Astrocyte (in vitro differentiated cells and primary cell): Measurements from ENCODE around the gene CERK. TPM values are rescaled to one million over a fixed set of nuclear protein-coding genes. Genes with fewer than 3 reads are reported as not detected.
A peak's percentile ranks its signal among the peaks of the same experiment; 100 is the strongest.

Experiments
- DNase-seq: peaks from one replicate; pipeline ENCODE4 v3.0.0-alpha.2; 2010; ENCODE audit warnings: low read depth
- FAIRE-seq: peaks from 2 replicates; lab custom pipeline; 2011; peaks lifted over from hg19 to GRCh38; lab: Jason Lieb, UNC
- H2AFZ ChIP-seq: 2 replicates; pipeline ENCODE4 v1.6.0; 2012; ENCODE audit warnings: low read depth, low read length, inconsistent platforms
- H3K27ac ChIP-seq: 2 replicates; pipeline ENCODE4 v1.5.1; 2011; ENCODE audit warnings: low read depth, low read length, inconsistent platforms
- H3K27me3 ChIP-seq: 2 replicates; pipeline ENCODE4 v1.6.0; 2011; ENCODE audit warnings: low read length, inconsistent platforms; ENCODE audit not compliant: insufficient read depth
- H3K36me3 ChIP-seq: 2 replicates; pipeline ENCODE4 v1.5.1; 2011; ENCODE audit warnings: low read length, inconsistent platforms; ENCODE audit not compliant: insufficient read depth
- H3K4me1 ChIP-seq: 2 replicates; pipeline ENCODE4 v1.5.1; 2011; ENCODE audit warnings: low read length, inconsistent platforms; ENCODE audit not compliant: insufficient read depth
- H3K4me2 ChIP-seq: 2 replicates; pipeline ENCODE4 v1.6.0; 2012; ENCODE audit warnings: low read length, inconsistent platforms
- H3K4me3 ChIP-seq: 2 replicates; pipeline ENCODE4 v1.5.1; 2011; ENCODE audit warnings: low read depth, mild to moderate bottlenecking, low read length, inconsistent platforms; ENCODE audit not compliant: insufficient read depth
- H3K79me2 ChIP-seq: 2 replicates; pipeline ENCODE4 v1.6.0; 2012; ENCODE audit warnings: mild to moderate bottlenecking, low read length, inconsistent platforms; ENCODE audit not compliant: insufficient read depth
- H3K9ac ChIP-seq: 2 replicates; pipeline ENCODE4 v1.6.0; 2012; ENCODE audit warnings: mild to moderate bottlenecking, low read length, inconsistent platforms
- H3K9me3 ChIP-seq: 2 replicates; pipeline ENCODE4 v1.5.1; 2012; ENCODE audit warnings: low read depth, mild to moderate bottlenecking, low read length, inconsistent platforms; ENCODE audit not compliant: insufficient read depth
- H4K20me1 ChIP-seq: 2 replicates; pipeline ENCODE4 v1.6.0; 2012; ENCODE audit warnings: low read length, inconsistent platforms; ENCODE audit not compliant: insufficient read depth
- H3K27ac Mint-ChIP-seq: one replicate; pipeline ENCODE4 v1.8.0; 2021; ENCODE audit warnings: mild to moderate bottlenecking, mixed read lengths; ENCODE audit not compliant: unreplicated experiment
- H3K27me3 Mint-ChIP-seq: one replicate; pipeline ENCODE4 v1.8.0; 2021; ENCODE audit warnings: low read depth, mixed read lengths; ENCODE audit not compliant: unreplicated experiment
- H3K36me3 Mint-ChIP-seq: one replicate; pipeline ENCODE4 v1.8.0; 2021; ENCODE audit warnings: low read depth, mixed read lengths; ENCODE audit not compliant: unreplicated experiment
- H3K4me1 Mint-ChIP-seq: one replicate; pipeline ENCODE4 v1.8.0; 2021; ENCODE audit warnings: low read depth, mixed read lengths; ENCODE audit not compliant: unreplicated experiment
- H3K4me3 Mint-ChIP-seq: one replicate; pipeline ENCODE4 v1.8.0; 2021; ENCODE audit warnings: mild to moderate bottlenecking, moderate library complexity, mixed read lengths; ENCODE audit not compliant: unreplicated experiment
- H3K9me3 Mint-ChIP-seq: one replicate; pipeline ENCODE4 v1.8.0; 2021; ENCODE audit warnings: mild to moderate bottlenecking, mixed read lengths; ENCODE audit not compliant: unreplicated experiment
- EZH2 ChIP-seq: IDR thresholded peaks from 2 replicates; pipeline ENCODE4 v1.6.1; 2012; ENCODE audit warnings: mild to moderate bottlenecking, low read length, inconsistent platforms; ENCODE audit not compliant: insufficient read depth
- total RNA-seq: library from RNA; stranded (reverse); gene quantifications from 2 replicates; pipeline ENCODE4 v1.2.1, GENCODE V29; 2021
- TF ChIP-seq, protein P1 (sequence below): IDR thresholded peaks from 2 replicates; pipeline ENCODE4 v1.5.1; 2011; ENCODE audit warnings: low read depth, mild to moderate bottlenecking, inconsistent platforms, low read length, moderate library complexity; ENCODE audit not compliant: insufficient read depth

Gene CERK
- total RNA-seq, 1 donor from 2014 or later = 23.2 TPM

DNA sequence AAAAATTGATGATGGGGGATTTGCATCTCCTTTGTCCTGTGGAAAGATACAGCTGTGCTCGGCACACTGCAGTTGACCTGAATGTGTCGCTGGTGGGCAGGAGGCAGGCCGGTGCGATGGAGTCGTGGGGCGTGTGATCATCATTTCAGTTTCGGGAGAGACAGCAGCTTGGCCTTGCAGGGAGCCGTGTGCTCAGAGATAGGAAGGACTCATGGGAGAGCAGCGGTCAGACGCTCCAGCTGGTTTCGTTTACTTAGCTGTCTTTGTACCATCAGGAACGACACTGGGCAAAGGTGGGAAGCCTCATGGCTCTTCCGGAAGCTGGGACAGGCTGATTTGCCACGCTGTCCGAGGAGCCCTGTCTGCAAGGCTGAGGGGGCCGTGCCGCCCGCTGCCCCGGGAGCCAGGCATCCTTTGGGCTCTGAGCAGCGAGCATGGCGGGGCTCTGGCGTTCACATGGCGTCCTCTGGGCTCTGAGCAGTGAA lies 85.2 kb downstream of the CERK start:
- H3K4me3 Mint-ChIP-seq = no peak overlapping the region
- Histone ChIP-seq H3K4me1 (peaks cover 12% of the 10 kb centered on the region), H3K9ac (peak overlapping the region; percentile 13), H3K27me3 (no peaks in the 10 kb centered on the region), H3K4me3 (no peak overlapping the region), H3K36me3 (no peaks in the 10 kb centered on the region), H3K79me2 (no peaks in the 10 kb centered on the region), H3K4me2 (peak overlapping the region; percentile 71), H4K20me1 (peaks cover 65% of the 10 kb centered on the region), H3K27ac (no peak overlapping the region), H3K9me3 (no peaks in the 10 kb centered on the region), H2AFZ (peak overlapping the region; percentile 18)
- no peaks in the 10 kb centered on the region for H3K27me3 Mint-ChIP-seq
- TF ChIP-seq, protein P1, sequence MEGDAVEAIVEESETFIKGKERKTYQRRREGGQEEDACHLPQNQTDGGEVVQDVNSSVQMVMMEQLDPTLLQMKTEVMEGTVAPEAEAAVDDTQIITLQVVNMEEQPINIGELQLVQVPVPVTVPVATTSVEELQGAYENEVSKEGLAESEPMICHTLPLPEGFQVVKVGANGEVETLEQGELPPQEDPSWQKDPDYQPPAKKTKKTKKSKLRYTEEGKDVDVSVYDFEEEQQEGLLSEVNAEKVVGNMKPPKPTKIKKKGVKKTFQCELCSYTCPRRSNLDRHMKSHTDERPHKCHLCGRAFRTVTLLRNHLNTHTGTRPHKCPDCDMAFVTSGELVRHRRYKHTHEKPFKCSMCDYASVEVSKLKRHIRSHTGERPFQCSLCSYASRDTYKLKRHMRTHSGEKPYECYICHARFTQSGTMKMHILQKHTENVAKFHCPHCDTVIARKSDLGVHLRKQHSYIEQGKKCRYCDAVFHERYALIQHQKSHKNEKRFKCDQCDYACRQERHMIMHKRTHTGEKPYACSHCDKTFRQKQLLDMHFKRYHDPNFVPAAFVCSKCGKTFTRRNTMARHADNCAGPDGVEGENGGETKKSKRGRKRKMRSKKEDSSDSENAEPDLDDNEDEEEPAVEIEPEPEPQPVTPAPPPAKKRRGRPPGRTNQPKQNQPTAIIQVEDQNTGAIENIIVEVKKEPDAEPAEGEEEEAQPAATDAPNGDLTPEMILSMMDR = no peak
- no peak for TF ChIP-seq EZH2
- peaks cover 3% of the 10 kb centered on the region for H3K36me3 Mint-ChIP-seq
- no peak overlapping the region for H3K27ac Mint-ChIP-seq
- H3K4me1 Mint-ChIP-seq = peaks cover 3% of the 10 kb centered on the region
- DNase-seq (no peak), FAIRE-seq (no peak)
- H3K9me3 Mint-ChIP-seq = peaks cover 2% of the 10 kb centered on the region

DNA sequence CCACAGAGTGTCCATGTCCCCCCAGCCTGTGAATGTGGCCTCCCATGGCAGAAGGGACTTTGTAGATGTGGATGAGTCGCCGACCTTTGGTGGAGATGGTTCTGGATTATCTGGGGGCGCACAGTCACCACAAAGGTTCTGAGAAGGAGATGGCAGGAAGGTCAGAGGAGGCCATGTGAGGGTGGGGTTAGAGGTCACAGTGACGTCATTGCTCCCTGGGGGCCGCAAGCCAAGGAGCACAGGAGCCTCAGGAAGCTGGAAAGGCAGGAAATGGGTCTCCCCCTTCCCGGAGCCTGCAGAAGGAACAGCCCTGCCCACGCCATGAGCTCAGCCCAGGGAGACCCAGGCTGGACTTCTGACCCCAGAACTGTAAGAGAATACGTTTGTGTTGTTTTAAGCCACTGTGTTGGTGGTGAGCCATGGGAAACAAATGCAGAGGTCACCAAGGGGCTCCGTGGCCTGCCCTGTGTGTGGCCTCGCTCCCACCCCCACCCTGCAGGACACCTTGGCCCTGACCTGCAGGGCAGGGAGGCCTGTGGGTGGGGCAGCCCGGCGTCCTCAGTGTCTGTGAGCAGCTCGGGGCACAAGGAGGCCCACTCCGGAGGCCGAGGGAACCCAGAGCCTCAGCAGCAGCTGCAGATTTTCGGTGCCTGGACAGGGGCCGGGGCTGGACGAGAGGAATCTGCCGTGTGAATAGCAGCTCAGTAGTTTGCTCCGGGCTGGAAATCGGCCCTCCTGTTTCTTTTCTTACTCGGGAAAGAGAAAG lies 85.8 kb downstream of the CERK start:
- H3K36me3 Mint-ChIP-seq = peaks cover 6% of the 10 kb centered on the region
- no peak overlapping the region for H3K4me3 Mint-ChIP-seq
- TF ChIP-seq, protein P1 = no peak
- no peak for TF ChIP-seq EZH2

DNA sequence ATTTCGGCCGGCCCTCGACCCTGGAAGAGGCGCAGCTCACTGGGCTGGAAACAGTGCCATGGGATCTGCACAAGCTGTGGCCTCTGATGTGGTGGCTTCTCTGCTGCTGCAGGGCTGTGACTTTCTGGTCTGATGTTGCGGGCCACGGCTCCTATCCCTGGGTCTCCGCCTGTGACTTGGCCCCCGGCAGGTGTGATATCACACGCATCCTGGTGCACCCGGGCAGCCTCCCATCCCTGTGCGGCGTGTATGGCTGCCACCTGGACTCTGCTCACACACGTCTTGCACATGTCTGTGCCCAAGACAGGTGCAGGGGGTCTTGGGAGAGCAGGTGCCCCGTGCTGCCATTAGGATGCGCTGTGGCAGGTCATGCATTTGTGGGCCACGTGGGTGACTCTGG lies 86.7 kb downstream of the CERK start:
- H3K27me3 ChIP-seq = no peaks in the 10 kb centered on the region
- H3K4me1 ChIP-seq = peaks cover 12% of the 10 kb centered on the region
- H3K9me3 ChIP-seq = no peaks in the 10 kb centered on the region
- Mint-ChIP-seq H3K9me3 (peaks cover 2% of the 10 kb centered on the region), H3K27ac (no peak overlapping the region), H3K27me3 (no peaks in the 10 kb centered on the region), H3K36me3 (peaks cover 11% of the 10 kb centered on the region), H3K4me3 (no peak overlapping the region), H3K4me1 (peaks cover 3% of the 10 kb centered on the region)
- H4K20me1 ChIP-seq = peaks cover 60% of the 10 kb centered on the region
- no peak for TF ChIP-seq EZH2
- TF ChIP-seq, protein P1 = no peak
- H3K79me2 ChIP-seq = no peaks in the 10 kb centered on the region
- H2AFZ ChIP-seq = no peak overlapping the region
- no peak overlapping the region for H3K4me2 ChIP-seq
- H3K27ac ChIP-seq = no peak overlapping the region
- FAIRE-seq (no peak), DNase-seq (no peak)
- no peak overlapping the region for H3K4me3 ChIP-seq
- H3K9ac ChIP-seq = no peak overlapping the region
- H3K36me3 ChIP-seq = no peaks in the 10 kb centered on the region

More for the DNA sequence above, 85.8 kb downstream of the CERK start:
- H4K20me1 ChIP-seq = peaks cover 67% of the 10 kb centered on the region
- no peak overlapping the region for H3K4me3 ChIP-seq
- H3K27ac ChIP-seq = no peak overlapping the region
- H3K4me1 Mint-ChIP-seq = peaks cover 3% of the 10 kb centered on the region
- H3K27me3 Mint-ChIP-seq = no peaks in the 10 kb centered on the region
- no peaks in the 10 kb centered on the region for H3K36me3 ChIP-seq
- peak overlapping the region; percentile 18 for H2AFZ ChIP-seq
- no peaks in the 10 kb centered on the region for H3K79me2 ChIP-seq
- H3K27me3 ChIP-seq = no peaks in the 10 kb centered on the region
- no peak for FAIRE-seq
- H3K9me3 Mint-ChIP-seq = peaks cover 2% of the 10 kb centered on the region
- peaks cover 12% of the 10 kb centered on the region for H3K4me1 ChIP-seq
- H3K9me3 ChIP-seq = no peaks in the 10 kb centered on the region
- peak overlapping the region; percentile 71 for H3K4me2 ChIP-seq
- peak overlapping the region; percentile 2 for H3K27ac Mint-ChIP-seq
- peak overlapping the region; percentile 13 for H3K9ac ChIP-seq
- no peak for DNase-seq
